NCI-H128 (cell line): ENCODE results near the gene OPTC.
A peak's percentile ranks its signal among the peaks of the same experiment; 100 is the strongest.

Experiments used
- DNase-seq: peaks from one replicate; lab custom pipeline; 2025; ENCODE audit not compliant: unreplicated experiment; lab: John Stamatoyannopoulos, UW

Gene OPTC

GRCh38 chr1:203490607-203491006, 3.3 kb upstream of the OPTC start:
- no peak for DNase-seq

GRCh38 chr1:203491664-203492063, 2.3 kb upstream of the OPTC start:
- DNase-seq, result no peak

GRCh38 chr1:203492082-203492747, 1.7 kb upstream of the OPTC start:
- no peak for DNase-seq

GRCh38 chr1:203492748-203493130, 1.2 kb upstream of the OPTC start:
- DNase-seq, result no peak

GRCh38 chr1:203495845-203496244, 1.9 kb downstream of the OPTC start:
- no peak for DNase-seq

- DNase-seq, result no peak
These were observed 3.4 kb downstream of the OPTC start for GRCh38 chr1:203497269-203497777.

GRCh38 chr1:203499643-203500278, 5.8 kb downstream of the OPTC start:
- no peak for DNase-seq

GRCh38 chr1:203500279-203500678, 6.3 kb downstream of the OPTC start:
- no peak for DNase-seq

- DNase-seq, result no peak
These were observed 9.9 kb downstream of the OPTC start for GRCh38 chr1:203503836-203504235.

- DNase-seq, result peak; percentile 85
These were observed 10.7 kb downstream of the OPTC start for GRCh38 chr1:203504400-203505250.

GRCh38 chr1:203505526-203506204, 11.7 kb downstream of the OPTC start:
- no peak for DNase-seq

GRCh38 chr1:203506858-203507626, 13.1 kb downstream of the OPTC start:
- DNase-seq, result no peak

GRCh38 chr1:203507759-203508158, 13.8 kb downstream of the OPTC start:
- no peak for DNase-seq

- DNase-seq, result no peak
These were observed 14.6 kb downstream of the OPTC start for GRCh38 chr1:203508463-203509073.

GRCh38 chr1:203509135-203509534, 15.2 kb downstream of the OPTC start:
- no peak for DNase-seq

GRCh38 chr1:203511513-203511912, 17.6 kb downstream of the OPTC start:
- DNase-seq, result no peak

GRCh38 chr1:203511930-203512329, 18.0 kb downstream of the OPTC start:
- no peak for DNase-seq

- no peak for DNase-seq
These were observed 18.5 kb downstream of the OPTC start for GRCh38 chr1:203512517-203512847.

GRCh38 chr1:203512848-203513584, 19.1 kb downstream of the OPTC start:
- DNase-seq, result no peak
